HG03060 (cell line): ENCODE data around the gene PDCD4.
"Not testable (repeated sequence)": the region's sequence is repeated elsewhere in the genome, so short reads cannot be mapped to it uniquely, and the experiment has no call there.

ENCODE experiments used
- ATAC-seq: cut with Tn5 transposase; IDR thresholded peaks from one replicate; pipeline ENCODE4 v1.9.1; 2021; ENCODE audit warnings: low read depth, moderate number of reproducible peaks; ENCODE audit not compliant: unreplicated experiment

The PDCD4 gene

GRCh38 chr10:110876788-110877187 lies 5.1 kb downstream of the PDCD4 start:
- ATAC-seq = no peak

DNA sequence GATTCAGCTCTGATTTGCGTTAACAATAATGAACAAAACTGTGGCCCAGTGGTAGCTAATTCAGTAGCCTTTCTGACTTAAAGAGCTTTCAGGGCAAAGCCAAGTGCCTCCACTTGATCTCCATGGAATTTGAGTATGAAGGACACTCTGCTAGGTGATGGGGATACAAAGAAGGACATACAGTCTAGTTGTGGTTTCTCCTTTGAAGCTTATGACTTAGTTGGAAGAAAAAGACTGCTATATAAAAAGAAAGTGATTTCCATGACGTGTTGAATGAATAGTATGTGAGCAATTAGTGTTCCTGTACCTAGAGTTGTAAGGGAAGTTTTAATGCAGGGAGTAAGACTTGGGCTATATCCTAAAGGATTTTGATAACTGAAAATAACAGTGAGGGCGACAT lies 8.3 kb downstream of the PDCD4 start:
- ATAC-seq = no peak

GRCh38 chr10:110881247-110881646 lies 9.5 kb downstream of the PDCD4 start:
- ATAC-seq = no peak

- ATAC-seq = no peak
These were observed 10.2 kb downstream of the PDCD4 start for GRCh38 chr10:110881905-110882304.

- no peak for ATAC-seq
These were observed 12.2 kb downstream of the PDCD4 start for GRCh38 chr10:110883924-110884323.

- ATAC-seq = no peak
These were observed 14.4 kb downstream of the PDCD4 start for GRCh38 chr10:110885932-110886674.

DNA sequence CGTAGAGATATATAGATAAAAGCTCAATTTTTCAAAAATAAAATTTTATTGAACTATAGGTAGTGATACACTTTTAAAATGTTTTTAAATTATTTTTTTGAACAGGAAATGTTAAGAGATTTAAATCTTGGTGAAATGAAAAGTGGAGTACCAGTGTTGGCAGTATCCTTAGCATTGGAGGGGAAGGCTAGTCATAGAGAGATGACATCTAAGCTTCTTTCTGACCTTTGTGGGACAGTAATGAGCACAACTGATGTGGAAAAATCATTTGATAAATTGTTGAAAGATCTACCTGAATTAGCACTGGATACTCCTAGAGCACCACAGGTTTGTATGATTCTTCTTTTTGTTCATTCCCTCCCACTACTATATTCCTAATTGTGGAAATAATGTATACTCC lies 15.8 kb downstream of the PDCD4 start:
- no peak for ATAC-seq

- ATAC-seq = no peak
These were observed 21.0 kb downstream of the PDCD4 start for GRCh38 chr10:110892602-110893288.

GRCh38 chr10:110893559-110894179 lies 21.9 kb downstream of the PDCD4 start:
- ATAC-seq = peak; percentile 71

DNA sequence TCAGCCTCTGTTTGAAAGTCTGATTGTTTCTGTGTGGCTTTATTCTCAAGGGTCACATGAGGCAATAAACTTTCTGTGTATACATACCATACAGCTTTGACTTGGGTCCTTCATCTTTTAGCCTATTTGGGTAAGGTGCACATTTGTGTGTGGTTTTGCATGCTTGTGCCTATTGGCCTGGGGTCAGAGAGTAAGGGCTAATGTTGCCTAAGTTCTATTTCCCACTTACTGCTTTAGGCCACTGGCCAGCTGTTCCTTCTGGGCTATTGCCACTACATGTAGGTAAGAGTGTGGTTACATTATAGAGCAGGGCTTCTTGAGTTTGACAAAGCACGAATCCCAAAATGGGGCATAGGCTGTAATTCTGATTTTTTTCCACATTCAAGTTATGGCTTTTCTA lies 25.5 kb downstream of the PDCD4 start:
- no peak for ATAC-seq

GRCh38 chr10:110898391-110898790 lies 26.7 kb downstream of the PDCD4 start:
- no peak for ATAC-seq

DNA sequence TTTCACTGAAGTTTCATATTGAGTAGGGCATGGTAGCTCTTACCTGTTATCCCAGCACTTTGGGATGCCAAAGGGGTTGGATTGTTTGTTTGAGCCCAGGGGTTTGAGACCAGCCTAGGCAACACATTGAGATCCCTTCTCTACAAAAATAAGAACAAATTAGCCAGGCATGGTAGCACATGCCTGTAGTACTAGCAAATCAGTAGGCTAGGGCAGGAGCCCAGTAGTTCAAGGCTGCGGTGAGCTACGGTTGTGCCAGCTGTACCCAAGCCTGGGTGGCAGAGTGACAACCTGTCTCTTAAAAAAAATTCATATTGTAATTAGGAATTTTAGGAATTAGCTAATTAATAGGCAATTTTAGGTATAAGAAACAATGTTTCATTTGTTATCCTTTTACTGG lies 29.3 kb downstream of the PDCD4 start:
- no peak for ATAC-seq

GRCh38 chr10:110901954-110902819 lies 30.5 kb downstream of the PDCD4 start:
- ATAC-seq = no peak

GRCh38 chr10:110903280-110904278 lies 31.9 kb downstream of the PDCD4 start:
- no peak for ATAC-seq

DNA sequence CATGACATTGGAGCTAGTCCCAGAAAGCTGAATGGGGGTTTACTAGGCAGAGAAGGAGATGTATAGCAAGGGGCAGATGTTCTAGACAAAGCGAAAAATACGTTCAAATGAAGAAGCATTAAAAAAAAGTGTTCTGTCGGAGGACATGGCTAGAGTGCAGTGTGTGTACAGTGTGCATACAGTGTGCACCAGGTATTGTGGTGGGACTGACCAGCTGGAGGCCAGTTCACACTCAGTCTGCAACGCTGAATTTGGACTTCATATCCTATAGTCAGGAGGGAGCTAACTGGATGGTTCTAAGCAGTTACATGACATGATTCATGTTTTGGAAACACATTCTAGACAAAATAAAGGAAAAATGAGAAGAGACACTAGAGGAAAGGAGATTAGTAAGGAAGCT lies 38.4 kb downstream of the PDCD4 start:
- ATAC-seq = no peak

DNA sequence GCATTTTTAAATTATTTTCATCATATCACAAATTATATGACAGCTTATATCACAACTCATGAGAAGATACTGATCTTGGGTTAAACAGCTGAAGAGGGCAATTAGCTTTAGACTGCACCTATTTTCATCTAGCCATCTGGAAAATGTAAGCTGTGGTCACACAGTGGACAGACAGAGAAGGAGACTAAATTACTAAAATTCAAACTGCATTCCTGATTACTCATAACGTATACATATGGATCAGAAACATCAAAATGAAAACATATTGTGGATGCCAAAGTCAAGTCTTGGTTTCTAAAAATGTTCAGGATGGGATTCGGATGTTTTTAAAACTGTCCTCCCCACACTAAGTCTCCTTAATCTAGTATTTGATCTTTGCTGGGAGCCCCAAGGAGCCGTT lies 40.6 kb downstream of the PDCD4 start:
- no peak for ATAC-seq

DNA sequence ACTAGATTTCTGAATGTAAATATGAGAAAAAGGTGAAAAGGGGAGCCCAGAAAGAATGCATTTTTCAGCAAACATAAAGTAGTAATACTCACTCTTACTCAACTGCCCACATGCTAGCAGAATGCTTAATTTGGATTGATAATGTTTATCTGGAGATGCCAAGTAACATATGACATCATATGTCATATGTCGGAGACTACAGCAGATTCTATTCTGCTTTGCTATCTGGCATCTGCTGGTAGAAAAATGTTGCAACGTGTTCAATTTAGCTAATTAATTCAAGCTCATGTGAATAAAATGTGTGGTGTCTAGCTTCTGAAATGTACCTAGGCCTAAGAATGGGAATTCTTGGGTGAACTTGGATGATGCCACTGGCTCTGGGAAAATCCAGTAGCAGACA lies 42.7 kb downstream of the PDCD4 start:
- no peak for ATAC-seq

DNA sequence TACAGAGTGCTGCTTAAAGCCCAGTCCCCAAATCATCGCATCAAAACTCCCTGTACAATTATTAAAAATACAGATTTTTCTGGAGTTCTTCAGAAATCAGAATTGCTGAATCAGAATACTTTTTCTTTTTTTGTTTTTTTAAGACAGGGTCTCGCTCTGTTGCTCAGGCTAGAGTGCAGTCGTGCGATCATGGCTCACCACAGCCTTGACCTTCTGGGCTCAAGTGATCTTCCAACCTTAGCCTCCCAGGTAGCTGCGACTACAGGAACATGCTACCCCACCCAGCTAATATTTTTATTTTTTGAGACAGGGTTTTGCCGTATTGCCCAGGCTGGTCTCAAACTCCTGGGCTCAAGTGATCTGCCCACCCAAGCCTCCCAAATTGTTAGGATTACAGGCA lies 43.3 kb downstream of the PDCD4 start:
- no peak for ATAC-seq

DNA sequence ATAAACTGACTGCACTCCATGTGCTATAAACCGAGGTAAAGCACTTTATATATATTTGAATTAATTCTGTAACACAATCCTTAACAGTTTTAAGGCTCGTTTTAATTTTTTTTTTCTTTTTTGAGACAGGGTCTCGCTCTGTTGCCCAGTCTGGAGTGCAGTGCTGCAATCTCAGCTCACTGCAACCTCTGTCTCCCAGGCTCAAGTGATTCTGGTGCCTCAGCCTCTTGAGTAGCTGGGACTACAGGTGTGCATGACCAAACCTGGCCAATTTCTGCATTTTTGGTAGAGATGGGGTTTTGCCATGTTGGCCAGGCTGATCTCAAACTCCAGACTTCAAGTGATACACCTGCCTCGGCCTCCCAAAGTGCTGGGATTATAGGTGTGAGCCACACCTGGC lies 43.9 kb downstream of the PDCD4 start:
- not testable (repeated sequence) for ATAC-seq
